H9 (cell line): ENCODE data around the gene MUCL3. TPM values are rescaled to one million over a fixed set of nuclear protein-coding genes. Genes with fewer than 3 reads are reported as not detected.

ENCODE experiments used
- DNase-seq: peaks from one replicate; pipeline ENCODE4 v3.0.0-alpha.2; 2017
- H2AFZ ChIP-seq: one replicate; pipeline ENCODE4 v1.6.1; 2013; ENCODE audit warnings: mild to moderate bottlenecking, low read length, control low read depth, moderate library complexity
- H2AK5ac ChIP-seq: 2 replicates; pipeline ENCODE4 v1.6.1; 2013; ENCODE audit warnings: low read length, control low read depth, mixed read lengths; ENCODE audit not compliant: insufficient read length
- H2BK120ac ChIP-seq: one replicate; pipeline ENCODE4 v1.6.1; 2013; ENCODE audit warnings: low read depth, mild to moderate bottlenecking, low read length, control low read depth, inconsistent platforms; ENCODE audit not compliant: poor library complexity, severe bottlenecking
- H2BK12ac ChIP-seq: 2 replicates; pipeline ENCODE4 v1.6.1; 2013; ENCODE audit warnings: low read length, control low read depth, mixed read lengths, low read depth; ENCODE audit not compliant: insufficient read length
- H2BK15ac ChIP-seq: 2 replicates; pipeline ENCODE4 v1.6.1; 2013; ENCODE audit warnings: low read depth, low read length, control low read depth
- H2BK20ac ChIP-seq: one replicate; pipeline ENCODE4 v1.6.1; 2013; ENCODE audit warnings: low read depth, mild to moderate bottlenecking, low read length, control low read depth, inconsistent platforms; ENCODE audit not compliant: poor library complexity, severe bottlenecking
- H2BK5ac ChIP-seq: 2 replicates; pipeline ENCODE4 v1.6.1; 2013; ENCODE audit warnings: low read length, control low read depth, mixed read lengths; ENCODE audit not compliant: insufficient read length
- H3K14ac ChIP-seq: 2 replicates; pipeline ENCODE4 v1.6.1; 2013; ENCODE audit warnings: low read length, control low read depth; ENCODE audit not compliant: insufficient read depth
- H3K18ac ChIP-seq: 2 replicates; pipeline ENCODE4 v1.6.1; 2013; ENCODE audit warnings: low read depth, mild to moderate bottlenecking, mixed read lengths, low read length, control low read depth; ENCODE audit not compliant: insufficient read length
- H3K23ac ChIP-seq: 2 replicates; pipeline ENCODE4 v1.6.1; 2013; ENCODE audit warnings: low read length, control low read depth, mixed read lengths, low read depth; ENCODE audit not compliant: insufficient read length
- H3K23me2 ChIP-seq: 2 replicates; pipeline ENCODE4 v1.6.1; 2013; ENCODE audit warnings: low read depth, mild to moderate bottlenecking, mixed read lengths, low read length, control low read depth; ENCODE audit not compliant: insufficient read length, poor library complexity, severe bottlenecking
- H3K27ac ChIP-seq: 2 replicates; pipeline ENCODE4 v1.5.1; 2013; ENCODE audit warnings: low read length, control low read depth, mixed read lengths, low read depth; ENCODE audit not compliant: insufficient read length
- H3K27me3 ChIP-seq: 2 replicates; pipeline ENCODE4 v1.6.1; 2013; ENCODE audit warnings: low read length, control low read depth, inconsistent platforms; ENCODE audit not compliant: insufficient read depth
- H3K4ac ChIP-seq: 2 replicates; pipeline ENCODE4 v1.6.1; 2013; ENCODE audit warnings: low read depth, mild to moderate bottlenecking, control low read depth, inconsistent platforms, low read length, moderate library complexity
- H3K4me1 ChIP-seq: 2 replicates; pipeline ENCODE4 v1.6.1; 2013; ENCODE audit warnings: low read length, control low read depth, inconsistent platforms; ENCODE audit not compliant: insufficient read depth
- H3K4me2 ChIP-seq: 2 replicates; pipeline ENCODE4 v1.6.1; 2013; ENCODE audit warnings: low read length, control low read depth, mixed read lengths; ENCODE audit not compliant: insufficient read length, insufficient read depth
- H3K56ac ChIP-seq: 2 replicates; pipeline ENCODE4 v1.6.1; 2013; ENCODE audit warnings: low read depth, mild to moderate bottlenecking, mixed read lengths, low read length, control low read depth; ENCODE audit not compliant: insufficient read length
- H3K79me1 ChIP-seq: 2 replicates; pipeline ENCODE4 v1.6.1; 2013; ENCODE audit warnings: low read depth, mild to moderate bottlenecking, moderate library complexity, low read length, control low read depth, inconsistent platforms; ENCODE audit not compliant: insufficient read depth, poor library complexity, severe bottlenecking
- H3K79me2 ChIP-seq: 2 replicates; pipeline ENCODE4 v1.6.1; 2013; ENCODE audit warnings: low read length, control low read depth, inconsistent platforms; ENCODE audit not compliant: insufficient read depth
- H3K9ac ChIP-seq: 2 replicates; pipeline ENCODE4 v1.6.1; 2013; ENCODE audit warnings: low read length, control low read depth, mixed read lengths; ENCODE audit not compliant: insufficient read length; ENCODE audit errors: extremely low read depth
- H3K9me3 ChIP-seq: one replicate; pipeline ENCODE4 v1.6.1; 2013; ENCODE audit warnings: low read depth, low read length, inconsistent platforms; ENCODE audit not compliant: control insufficient read depth
- H3T11ph ChIP-seq: one replicate; pipeline ENCODE4 v1.6.1; 2013; ENCODE audit warnings: mild to moderate bottlenecking, low read length, control low read depth, inconsistent platforms
- H4K20me1 ChIP-seq: one replicate; pipeline ENCODE4 v1.6.1; 2013; ENCODE audit not compliant: control insufficient read depth, insufficient read length, insufficient read depth
- H4K5ac ChIP-seq: 2 replicates; pipeline ENCODE4 v1.6.1; 2013; ENCODE audit warnings: low read depth, mild to moderate bottlenecking, mixed read lengths, low read length, control low read depth; ENCODE audit not compliant: insufficient read length
- H4K8ac ChIP-seq: replicated peaks from 2 replicates; pipeline ENCODE4 v1.6.1; 2013; ENCODE audit warnings: low read length, control low read depth, mixed read lengths, low read depth; ENCODE audit not compliant: insufficient read length
- H4K91ac ChIP-seq: 2 replicates; pipeline ENCODE4 v1.6.1; 2013; ENCODE audit warnings: low read depth, mild to moderate bottlenecking, moderate library complexity, mixed read lengths, low read length, control low read depth; ENCODE audit not compliant: insufficient read length
- H3K27ac Mint-ChIP-seq, 3 experiments: 2 replicates in 2 of 3; 3 replicates in 1 of 3; pipeline ENCODE4 v1.8.0; 2020 to 2021; ENCODE audit warnings: mixed read lengths in 3 of 3, mild to moderate bottlenecking in 1 of 3, moderate library complexity in 1 of 3
- H3K27me3 Mint-ChIP-seq: 2 replicates; pipeline ENCODE4 v1.8.0; 2021; ENCODE audit warnings: low read depth, mild to moderate bottlenecking, moderate library complexity, mixed read lengths
- H3K36me3 Mint-ChIP-seq, 3 experiments: 2 replicates in 2 of 3; 3 replicates in 1 of 3; pipeline ENCODE4 v1.8.0; 2020 to 2021; ENCODE audit warnings: low read depth in 3 of 3, mixed read lengths in 3 of 3; ENCODE audit not compliant: insufficient read depth in 1 of 3
- H3K4me1 Mint-ChIP-seq, 2 experiments: 2 replicates each; pipeline ENCODE4 v1.8.0; 2020; ENCODE audit warnings: mixed read lengths in 2 of 2
- H3K4me3 Mint-ChIP-seq, 2 experiments: 2 replicates in 1 of 2; 3 replicates in 1 of 2; pipeline ENCODE4 v1.8.0; 2020 to 2021; ENCODE audit warnings: mild to moderate bottlenecking in 2 of 2, mixed read lengths in 2 of 2, moderate library complexity in 1 of 2
- H3K9me3 Mint-ChIP-seq, 2 experiments: 2 replicates in 1 of 2; 3 replicates in 1 of 2; pipeline ENCODE4 v1.8.0; 2020; ENCODE audit warnings: mild to moderate bottlenecking in 2 of 2, mixed read lengths in 2 of 2, moderate library complexity in 1 of 2
- CTCF ChIP-seq: fragments of 200-600 bp; sonication (generic); conservative IDR thresholded peaks from 3 replicates; pipeline ENCODE4 v1.8.0; 2021; ENCODE audit warnings: antibody characterized with exemption, mild to moderate bottlenecking
- WGBS: extraction: QIAGEN DNeasy Blood & Tissue Kit; methylation state at CpG from one replicate; pipeline ENCODE4 v1.1.7; 2013; ENCODE audit warnings: missing lambda C conversion rate, low lambda C conversion rate, mixed read lengths; ENCODE audit not compliant: insufficient read length; ENCODE audit errors: extremely low coverage; 5-methylcytosine and 5-hydroxymethylcytosine counted together
- total RNA-seq: library from RNA; stranded (reverse); gene quantifications from 2 replicates; pipeline ENCODE4 v1.2.1, GENCODE V29; 2021

Gene MUCL3
- total RNA-seq, 1 experiment from 2014 or later = 0.15 TPM

GRCh38 chr6:30897882-30898281 is 42.9 kb upstream of the MUCL3 start:
- H4K20me1 ChIP-seq = no peaks in the 10 kb centered on the region
- H3K4me3 Mint-ChIP-seq = no peak overlapping the region
- H3K56ac ChIP-seq = no peak overlapping the region
- no peak overlapping the region for H3K4ac ChIP-seq
- H3K27me3 Mint-ChIP-seq = no peaks in the 10 kb centered on the region
- H3K27ac Mint-ChIP-seq = no peak overlapping the region
- no peak overlapping the region for H2AFZ ChIP-seq
- H3K4me2 ChIP-seq = no peak overlapping the region
- H3K23me2 ChIP-seq = no peaks in the 10 kb centered on the region
- H4K8ac ChIP-seq = no peak overlapping the region
- H3K36me3 Mint-ChIP-seq = peaks cover 40 to 69% (median 63%) of the 10 kb centered on the region in 3 experiments
- no peak overlapping the region for H2BK20ac ChIP-seq
- H2BK5ac ChIP-seq = no peak overlapping the region
- no peaks in the 10 kb centered on the region for H3K27me3 ChIP-seq
- no peak overlapping the region for H3K18ac ChIP-seq
- H3K79me1 ChIP-seq = no peaks in the 10 kb centered on the region
- no peak overlapping the region for H3K9ac ChIP-seq
- WGBS = no CpG with 5 or more reads among the region's 16 CpGs
- no peaks in the 10 kb centered on the region for H3K4me1 ChIP-seq
- DNase-seq = no peak
- no peak overlapping the region for H4K5ac ChIP-seq
- H2AK5ac ChIP-seq = no peak overlapping the region
- H3K23ac ChIP-seq = no peak overlapping the region
- H3K14ac ChIP-seq = no peak overlapping the region
- peaks cover 4 to 8% of the 10 kb centered on the region in 2 experiments for H3K4me1 Mint-ChIP-seq
- no peak overlapping the region for H4K91ac ChIP-seq
- H2BK12ac ChIP-seq = no peak overlapping the region
- no peaks in the 10 kb centered on the region for H3K9me3 Mint-ChIP-seq
- H2BK15ac ChIP-seq = no peak overlapping the region
- TF ChIP-seq CTCF = 0 out of 3 replicates have a peak, but pooled peaks have one; percentile 11
- H3K27ac ChIP-seq = no peak overlapping the region
- H3K79me2 ChIP-seq = no peaks in the 10 kb centered on the region
- H3K9me3 ChIP-seq = no peaks in the 10 kb centered on the region
- no peak overlapping the region for H2BK120ac ChIP-seq
- H3T11ph ChIP-seq = no peak overlapping the region
